Measurements from ENCODE around the gene COL20A1.

COL20A1 gene

GRCh38 chr20:63354636-63355350, 61.8 kb downstream of the COL20A1 start:
- no peak for TF ChIP-seq CTCF (IDR thresholded peaks at IDR 0.05; ENCODE audit: low read depth, low read length)
- in situ Hi-C loops (cut with HindIII; ENCODE audit: low sequenced_read_pairs), result no loop called here
- no peak overlapping the region for H3K4me3 ChIP-seq (ENCODE audit: low read depth, low read length)
- no peak for DNase-seq (ENCODE audit: low read depth, low spot score)

DNA sequence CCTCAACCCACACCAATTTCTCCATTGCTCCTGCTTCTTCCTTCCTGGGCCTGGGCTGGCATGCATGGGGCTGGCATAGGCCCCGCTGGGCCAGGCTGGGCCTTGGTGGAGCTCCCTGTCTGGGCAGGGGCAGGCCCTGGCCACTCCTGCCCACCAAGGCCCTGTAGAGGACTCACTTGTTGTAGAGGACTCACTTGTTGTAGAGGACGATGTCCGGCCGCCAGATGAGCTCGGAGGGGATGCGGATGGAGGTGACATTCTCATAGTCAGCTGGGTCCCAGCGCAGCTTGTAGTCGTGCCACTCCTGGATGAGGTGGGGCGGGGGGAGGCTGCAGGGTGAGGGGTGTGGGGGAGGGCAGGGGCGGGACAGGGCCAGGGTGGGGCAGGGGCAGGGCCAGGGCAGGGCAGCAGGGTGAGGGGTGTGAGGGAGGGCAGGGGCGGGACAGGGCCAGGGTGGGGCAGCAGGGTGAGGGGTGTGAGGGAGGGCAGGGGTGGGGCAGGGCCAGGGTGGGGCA, 62.9 kb downstream of the COL20A1 start:
- TF ChIP-seq CTCF (IDR thresholded peaks at IDR 0.05; ENCODE audit: low read depth, low read length), result no peak
- in situ Hi-C loops (cut with HindIII; ENCODE audit: low sequenced_read_pairs), result no loop called here
- DNase-seq (ENCODE audit: low read depth, low spot score), result no peak
- no peak overlapping the region for H3K4me3 ChIP-seq (ENCODE audit: low read depth, low read length)

DNA sequence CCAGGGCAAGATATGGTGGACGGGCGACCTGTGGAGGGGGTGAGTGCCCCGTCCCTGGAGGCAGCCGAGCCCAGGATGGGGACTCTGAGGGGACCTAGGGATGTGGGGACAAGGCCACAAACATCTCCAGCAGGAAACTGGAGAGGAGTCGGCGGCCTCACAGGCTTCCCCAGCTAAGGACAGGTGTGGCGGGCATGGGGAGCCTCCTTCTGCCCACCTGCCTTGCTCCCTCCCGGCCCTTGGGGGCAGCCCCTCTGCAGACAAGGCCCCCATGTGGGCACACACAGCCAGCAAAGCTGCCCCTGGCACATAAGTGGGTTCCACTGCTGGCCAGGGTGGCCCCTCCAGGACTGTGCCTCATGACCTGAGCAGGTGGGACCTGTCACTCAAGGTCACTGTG, 63.5 kb downstream of the COL20A1 start:
- TF ChIP-seq CTCF (IDR thresholded peaks at IDR 0.05; ENCODE audit: low read depth, low read length), result no peak
- H3K4me3 ChIP-seq (ENCODE audit: low read depth, low read length), result no peak overlapping the region
- no peak for DNase-seq (ENCODE audit: low read depth, low spot score)
- in situ Hi-C loops (cut with HindIII; ENCODE audit: low sequenced_read_pairs), result no loop called here

GRCh38 chr20:63356931-63357879, 64.2 kb downstream of the COL20A1 start:
- in situ Hi-C loops (cut with HindIII; ENCODE audit: low sequenced_read_pairs), result no loop called here
- TF ChIP-seq CTCF (IDR thresholded peaks at IDR 0.05; ENCODE audit: low read depth, low read length), result no peak
- H3K4me3 ChIP-seq (ENCODE audit: low read depth, low read length), result no peak overlapping the region
- DNase-seq (ENCODE audit: low read depth, low spot score), result no peak

DNA sequence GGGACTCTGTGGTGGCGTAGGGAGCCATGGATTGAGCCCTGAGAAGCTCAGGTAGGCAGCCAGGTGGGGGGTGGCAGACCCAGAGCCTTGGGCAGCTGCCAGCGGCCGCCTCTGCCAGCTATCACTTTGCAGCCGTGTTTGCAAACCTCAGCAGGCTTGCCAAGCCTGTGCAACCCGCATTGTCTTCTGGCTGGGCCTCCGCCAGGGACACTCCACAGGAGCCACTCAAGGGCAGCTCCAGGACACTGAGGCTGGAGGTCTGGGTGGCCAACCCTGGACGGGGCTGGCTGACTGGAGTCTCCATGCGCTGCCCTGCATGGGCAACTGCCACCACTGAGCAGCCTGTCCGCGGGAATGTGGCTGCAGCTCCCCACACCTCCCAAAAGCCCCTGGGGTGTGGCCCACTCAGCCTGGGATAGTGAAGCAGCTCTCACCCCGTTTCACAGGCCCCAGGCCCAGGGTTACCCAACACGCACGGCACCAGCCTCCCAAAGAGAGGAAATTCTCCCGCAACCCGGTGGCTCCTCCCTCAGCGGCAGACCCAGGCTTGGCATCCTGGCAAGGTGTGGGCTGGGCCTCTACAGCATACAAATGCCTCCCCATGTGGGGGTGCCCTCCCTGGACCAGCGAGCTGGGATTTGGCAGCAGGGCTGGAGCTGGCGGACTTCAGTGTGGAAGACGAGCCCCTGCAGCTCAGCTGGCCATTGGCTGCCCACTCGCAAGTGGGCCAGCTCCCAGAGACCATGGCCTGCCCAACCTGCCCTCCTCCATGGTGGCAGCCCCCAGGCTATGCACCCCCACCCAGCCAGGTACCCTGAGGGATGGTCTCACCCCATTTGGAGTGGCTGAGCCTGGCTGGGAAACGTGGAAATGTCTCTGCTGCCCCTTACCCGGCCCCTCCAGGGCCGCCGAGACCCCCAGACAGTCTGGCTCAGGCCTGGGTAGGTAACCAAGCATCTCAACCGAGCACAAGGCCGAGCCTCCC, 65.2 kb downstream of the COL20A1 start:
- in situ Hi-C loops (cut with HindIII; ENCODE audit: low sequenced_read_pairs), result no loop called here
- no peak for TF ChIP-seq CTCF (IDR thresholded peaks at IDR 0.05; ENCODE audit: low read depth, low read length)
- H3K4me3 ChIP-seq (ENCODE audit: low read depth, low read length), result no peak overlapping the region
- no peak for DNase-seq (ENCODE audit: low read depth, low spot score)

Measured in astrocyte of the spinal cord (primary cell).